Measurements from ENCODE around the gene IFT20. TPM values are rescaled to one million over a fixed set of nuclear protein-coding genes. Genes with fewer than 3 reads are reported as not detected.

Gene IFT20
- total RNA-seq, 1 donor from 2014 or later: 33.2 TPM

GRCh38 chr17:28366605-28367004 lies 31.3 kb upstream of the IFT20 start:
- intact Hi-C loops (cut with DNase I): no loop called here

GRCh38 chr17:28365487-28365886 lies 30.2 kb upstream of the IFT20 start:
- DNase-seq (no peak), ATAC-seq (no peak)
- Histone ChIP-seq H3K27ac (no peak overlapping the region), H3K4me1 (peaks cover 7% of the 10 kb centered on the region), H3K27me3 (ENCODE audit: low read depth) (no peaks in the 10 kb centered on the region), H3K4me3 (no peak overlapping the region), H3K36me3 (peaks cover 46% of the 10 kb centered on the region), H3K9me3 (no peaks in the 10 kb centered on the region)
- TF ChIP-seq CTCF (IDR thresholded peaks at IDR 0.05): no peak
- intact Hi-C loops (cut with DNase I): no loop called here

More at GRCh38 chr17:28366605-28367004, 31.3 kb upstream of the IFT20 start:
- Histone ChIP-seq H3K4me3 (no peak overlapping the region), H3K27ac (no peak overlapping the region), H3K9me3 (no peaks in the 10 kb centered on the region), H3K36me3 (peaks cover 35% of the 10 kb centered on the region), H3K4me1 (peaks cover 18% of the 10 kb centered on the region), H3K27me3 (ENCODE audit: low read depth) (no peaks in the 10 kb centered on the region)
- DNase-seq: no peak
- no peak for TF ChIP-seq CTCF (IDR thresholded peaks at IDR 0.05)
- ATAC-seq: no peak

- Histone ChIP-seq H3K36me3 (peaks cover 52% of the 10 kb centered on the region), H3K9me3 (no peaks in the 10 kb centered on the region), H3K4me3 (no peak within 1 kb of the TSS), H3K4me1 (peaks cover under 1% of the 10 kb centered on the region), H3K27ac (no peak within 1 kb of the TSS), H3K27me3 (ENCODE audit: low read depth) (no peaks in the 10 kb centered on the region)
- no peak for TF ChIP-seq CTCF (IDR thresholded peaks at IDR 0.05)
- no peak for DNase-seq
- no peak for ATAC-seq
- intact Hi-C loops (cut with DNase I): no loop called here
Measured at GRCh38 chr17:28364665-28365363, 29.5 kb upstream of the IFT20 start, which contains the start of gene SEBOX. Gene SEBOX, minus strand, starts transcription at chr17:28365199. Its CDS starts 48 bp downstream, at chr17:28365151.

- peaks cover 60% of the 10 kb centered on the region for H3K36me3 ChIP-seq
- ATAC-seq (no peak), DNase-seq (no peak)
- intact Hi-C loops (cut with DNase I): no loop called here
- H3K27me3 ChIP-seq (ENCODE audit: low read depth): no peaks in the 10 kb centered on the region
- no peaks in the 10 kb centered on the region for H3K4me1 ChIP-seq
- H3K9me3 ChIP-seq: no peaks in the 10 kb centered on the region
- no peak overlapping the region for H3K27ac ChIP-seq
- TF ChIP-seq CTCF (IDR thresholded peaks at IDR 0.05): no peak
- H3K4me3 ChIP-seq: no peak overlapping the region
Measured at GRCh38 chr17:28363776-28364650, 28.7 kb upstream of the IFT20 start.

- Histone ChIP-seq H3K36me3 (peaks cover 61% of the 10 kb centered on the region), H3K4me1 (peaks cover 5% of the 10 kb centered on the region), H3K4me3 (no peak overlapping the region), H3K9me3 (no peaks in the 10 kb centered on the region), H3K27me3 (ENCODE audit: low read depth) (no peaks in the 10 kb centered on the region), H3K27ac (no peak overlapping the region)
- DNase-seq (no peak), ATAC-seq (no peak)
- TF ChIP-seq CTCF (IDR thresholded peaks at IDR 0.05): no peak
- intact Hi-C loops (cut with DNase I): no loop called here
Measured at GRCh38 chr17:28363186-28363585, 27.9 kb upstream of the IFT20 start.

Measured in lower lobe of right lung (tissue), 2 donors.